Mucosa of stomach (tissue), 1 donor: ENCODE data around the gene UBE2D4.

Experiments used
- H3K27me3 ChIP-seq: one replicate; pipeline ENCODE4 v1.7.0; 2013; ENCODE audit warnings: mild to moderate bottlenecking, low read length; ENCODE audit not compliant: control insufficient read depth, insufficient read depth
- H3K36me3 ChIP-seq: one replicate; pipeline ENCODE4 v1.7.0; 2013; ENCODE audit warnings: low read length; ENCODE audit not compliant: control insufficient read depth, insufficient read depth
- H3K4me1 ChIP-seq: one replicate; pipeline ENCODE4 v1.7.0; 2013; ENCODE audit warnings: mild to moderate bottlenecking, low read length; ENCODE audit not compliant: control insufficient read depth, insufficient read depth
- H3K4me3 ChIP-seq: one replicate; pipeline ENCODE4 v1.7.0; 2013; ENCODE audit warnings: low read length
- H3K9ac ChIP-seq: one replicate; pipeline ENCODE4 v1.7.0; 2013; ENCODE audit warnings: mild to moderate bottlenecking, low read length, moderate library complexity
- H3K9me3 ChIP-seq: one replicate; pipeline ENCODE4 v1.7.0; 2013; ENCODE audit warnings: mild to moderate bottlenecking, low read length, moderate library complexity; ENCODE audit not compliant: control insufficient read depth
- donor health status: Pancreatic carcinoma.

Gene UBE2D4

DNA sequence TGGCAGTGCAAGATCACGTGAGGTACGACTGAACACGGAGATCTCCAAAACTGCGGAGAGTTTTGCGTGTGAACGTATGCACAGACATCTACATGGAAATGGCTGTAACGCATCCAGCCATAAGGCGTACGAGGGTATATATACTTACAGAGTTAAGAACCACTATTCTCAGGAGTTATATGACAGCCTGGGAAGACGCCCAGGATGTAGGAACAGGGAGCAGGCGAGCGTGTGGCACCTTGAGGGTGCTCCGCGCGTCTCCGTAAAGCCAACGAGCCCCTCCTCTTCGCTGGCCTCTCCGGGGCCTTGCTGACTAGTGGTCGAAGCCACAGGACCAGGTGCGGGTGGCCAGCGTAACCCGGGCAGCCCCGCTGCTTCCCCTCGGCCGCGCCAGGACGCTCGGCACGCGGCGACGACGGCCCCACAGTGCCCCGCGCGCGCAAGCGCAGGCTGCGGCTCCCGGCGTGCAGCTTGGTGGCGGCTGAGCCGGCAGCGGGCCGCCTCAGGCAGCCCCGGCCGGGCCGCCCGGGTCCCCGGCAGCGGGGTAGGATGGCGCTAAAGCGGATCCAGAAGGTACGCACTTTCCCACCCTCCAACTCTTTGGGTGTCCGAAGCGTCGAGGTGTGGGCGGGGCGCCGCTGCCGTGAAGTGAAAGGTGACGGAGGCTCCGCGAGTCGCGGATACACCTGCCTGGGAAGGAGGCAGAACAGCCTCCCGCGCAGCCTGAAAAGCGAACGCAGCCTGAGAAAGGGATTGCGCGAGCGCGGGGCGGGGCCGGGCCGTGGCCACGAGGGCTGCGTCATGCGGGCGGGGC is at the start of gene UBE2D4:
Gene UBE2D4 (plus strand): TSS at position 453 of the 814 bp plus-strand sequence. CDS start 97 bp downstream, at position 550.
- Histone ChIP-seq H3K4me1 (peaks cover 8% of the 10 kb centered on the region), H3K4me3 (peak within 1 kb of the TSS; percentile 91), H3K36me3 (no peaks in the 10 kb centered on the region), H3K27me3 (no peaks in the 10 kb centered on the region), H3K9me3 (no peaks in the 10 kb centered on the region), H3K9ac (peak within 1 kb of the TSS; percentile 74)

- Histone ChIP-seq H3K4me1 (peaks cover 15% of the 10 kb centered on the region), H3K36me3 (no peaks in the 10 kb centered on the region), H3K4me3 (no peak overlapping the region), H3K27me3 (no peaks in the 10 kb centered on the region), H3K9me3 (no peaks in the 10 kb centered on the region), H3K9ac (no peak overlapping the region)
These were observed 49.1 kb upstream of the UBE2D4 start for GRCh38 chr7:43876976-43877745.

GRCh38 chr7:43877968-43878864 is 48.0 kb upstream of the UBE2D4 start:
- H3K9me3 ChIP-seq = no peaks in the 10 kb centered on the region
- H3K4me3 ChIP-seq = no peak overlapping the region
- peaks cover 4% of the 10 kb centered on the region for H3K4me1 ChIP-seq
- H3K36me3 ChIP-seq = no peaks in the 10 kb centered on the region
- no peak overlapping the region for H3K9ac ChIP-seq
- no peaks in the 10 kb centered on the region for H3K27me3 ChIP-seq

DNA sequence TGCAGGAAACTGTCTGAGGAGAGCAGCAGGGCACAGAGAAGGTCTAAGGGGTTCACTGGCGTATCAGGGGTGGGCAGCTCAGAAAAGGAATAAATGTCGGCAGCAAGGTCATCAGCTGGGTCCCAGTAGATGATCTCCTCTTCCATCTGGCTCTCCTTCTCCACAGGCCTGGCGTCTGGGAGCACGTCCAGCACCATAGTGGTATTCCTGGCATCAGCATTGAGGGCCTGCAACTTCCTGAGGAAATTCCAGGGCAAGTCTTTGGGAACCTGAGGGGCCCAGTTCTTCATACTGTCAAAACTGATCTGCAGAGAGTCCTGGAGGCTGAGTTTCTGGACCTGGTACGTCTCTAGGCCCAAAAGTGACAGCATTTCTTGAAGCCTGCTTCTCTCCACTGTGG is 47.4 kb upstream of the UBE2D4 start:
- no peaks in the 10 kb centered on the region for H3K9me3 ChIP-seq
- H3K4me1 ChIP-seq = no peaks in the 10 kb centered on the region
- no peak overlapping the region for H3K9ac ChIP-seq
- H3K36me3 ChIP-seq = no peaks in the 10 kb centered on the region
- no peak overlapping the region for H3K4me3 ChIP-seq
- H3K27me3 ChIP-seq = no peaks in the 10 kb centered on the region

GRCh38 chr7:43879477-43879876 is 46.8 kb upstream of the UBE2D4 start:
- no peaks in the 10 kb centered on the region for H3K36me3 ChIP-seq
- no peaks in the 10 kb centered on the region for H3K27me3 ChIP-seq
- H3K4me1 ChIP-seq = no peaks in the 10 kb centered on the region
- H3K4me3 ChIP-seq = no peak overlapping the region
- no peak overlapping the region for H3K9ac ChIP-seq
- H3K9me3 ChIP-seq = no peaks in the 10 kb centered on the region

DNA sequence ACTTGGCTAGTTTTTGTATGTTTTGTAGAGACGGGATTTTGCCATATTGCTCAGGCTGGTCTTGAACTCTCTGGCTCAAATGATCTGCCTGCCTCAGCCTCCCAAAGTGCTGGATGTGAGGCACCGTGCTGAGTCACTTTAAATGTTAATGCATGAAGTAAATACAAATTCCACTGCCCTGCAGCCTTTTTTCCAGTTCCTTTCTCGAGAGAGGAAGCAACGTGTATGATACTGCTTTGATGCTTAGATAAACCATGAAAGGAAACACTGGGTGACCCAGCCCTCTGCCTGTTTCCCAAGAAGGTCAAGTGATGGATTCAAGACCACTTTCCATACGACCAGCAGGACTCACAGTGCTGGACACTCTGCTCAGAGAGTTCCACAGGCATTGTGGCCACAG is 45.6 kb upstream of the UBE2D4 start:
- Histone ChIP-seq H3K4me1 (no peaks in the 10 kb centered on the region), H3K9me3 (no peaks in the 10 kb centered on the region), H3K9ac (no peak overlapping the region), H3K4me3 (no peak overlapping the region), H3K27me3 (no peaks in the 10 kb centered on the region), H3K36me3 (no peaks in the 10 kb centered on the region)

GRCh38 chr7:43884209-43884608 is 42.0 kb upstream of the UBE2D4 start:
- Histone ChIP-seq H3K4me1 (peaks cover 4% of the 10 kb centered on the region), H3K27me3 (no peaks in the 10 kb centered on the region), H3K9me3 (no peaks in the 10 kb centered on the region), H3K36me3 (no peaks in the 10 kb centered on the region), H3K4me3 (no peak overlapping the region), H3K9ac (no peak overlapping the region)

GRCh38 chr7:43884617-43885016 is 41.6 kb upstream of the UBE2D4 start:
- no peaks in the 10 kb centered on the region for H3K27me3 ChIP-seq
- H3K9me3 ChIP-seq = no peaks in the 10 kb centered on the region
- H3K4me3 ChIP-seq = no peak overlapping the region
- no peaks in the 10 kb centered on the region for H3K36me3 ChIP-seq
- H3K9ac ChIP-seq = no peak overlapping the region
- peaks cover 8% of the 10 kb centered on the region for H3K4me1 ChIP-seq

DNA sequence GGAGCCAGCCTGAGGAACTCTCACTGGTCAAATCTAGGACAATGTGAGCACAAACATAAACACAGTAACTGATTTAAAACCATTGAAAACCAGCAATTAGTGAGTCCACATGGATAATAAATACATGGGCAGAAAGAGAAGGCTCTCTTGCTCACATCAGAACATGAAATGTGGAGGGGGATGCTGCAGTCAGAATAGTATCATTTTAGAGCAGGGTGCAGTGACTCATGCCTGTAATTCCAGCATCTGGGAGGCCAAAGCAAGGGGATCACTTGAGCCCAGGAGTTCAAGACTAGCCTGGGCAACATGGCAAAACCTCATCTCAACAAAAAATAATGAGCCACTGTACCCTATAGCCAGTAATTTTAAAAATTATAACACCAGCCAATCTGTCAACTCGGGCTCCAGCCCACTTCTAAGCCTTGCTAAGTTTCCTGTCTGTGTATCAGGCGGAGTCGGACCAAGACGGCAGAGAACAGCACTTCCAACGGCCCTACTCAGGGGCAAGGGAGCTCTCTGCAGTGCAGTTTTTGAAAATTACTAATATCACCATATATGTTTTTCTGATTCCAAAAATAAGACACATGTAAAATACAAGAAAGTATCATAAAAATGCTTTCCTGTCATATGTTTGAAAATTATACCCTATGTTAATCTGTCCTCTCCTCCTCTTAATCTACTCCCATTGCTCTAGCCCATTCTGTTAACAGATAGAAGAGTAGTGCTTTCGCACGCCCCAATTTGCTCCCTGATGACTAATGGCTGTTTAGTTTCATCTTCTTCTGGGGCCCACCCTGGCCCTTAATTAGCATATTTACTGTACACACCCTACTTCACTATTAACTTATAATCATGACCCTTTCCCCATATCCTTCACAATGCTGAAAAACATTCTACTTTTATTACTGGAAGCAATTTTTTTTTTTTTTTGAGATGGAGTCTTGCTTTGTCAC is 37.0 kb upstream of the UBE2D4 start:
- H3K27me3 ChIP-seq = no peaks in the 10 kb centered on the region
- no peaks in the 10 kb centered on the region for H3K9me3 ChIP-seq

GRCh38 chr7:43890468-43890867 is 35.8 kb upstream of the UBE2D4 start:
- peaks cover 23% of the 10 kb centered on the region for H3K4me1 ChIP-seq
- no peaks in the 10 kb centered on the region for H3K9me3 ChIP-seq
- H3K36me3 ChIP-seq = no peaks in the 10 kb centered on the region
- H3K4me3 ChIP-seq = no peak overlapping the region
- no peaks in the 10 kb centered on the region for H3K27me3 ChIP-seq
- H3K9ac ChIP-seq = no peak overlapping the region

More for the DNA sequence above, 37.0 kb upstream of the UBE2D4 start:
- Histone ChIP-seq H3K4me1 (peaks cover 23% of the 10 kb centered on the region), H3K36me3 (no peaks in the 10 kb centered on the region), H3K4me3 (no peak overlapping the region), H3K9ac (no peak overlapping the region)
